NCI-H774 (cell line): Measurements from ENCODE around the gene ATAD3C.
"Not testable (repeated sequence)": the region's sequence is repeated elsewhere in the genome, so short reads cannot be mapped to it uniquely, and the experiment has no call there.

Experiments
- DNase-seq: peaks from one replicate; lab custom pipeline; 2025; lab: John Stamatoyannopoulos, UW

Gene ATAD3C

GRCh38 chr1:1508775-1509464 is 59.4 kb downstream of the ATAD3C start:
- not testable (repeated sequence) for DNase-seq

- not testable (repeated sequence) for DNase-seq
These were observed 60.0 kb downstream of the ATAD3C start for GRCh38 chr1:1509465-1509850.

- peak; percentile 57 for DNase-seq
These were observed 61.5 kb downstream of the ATAD3C start for GRCh38 chr1:1510912-1511532.

- peak; percentile 84 for DNase-seq
These were observed 62.2 kb downstream of the ATAD3C start, which contains the start of gene ATAD3A for GRCh38 chr1:1511533-1512285. ATAD3A (plus strand) TSS chr1:1512162; CDS start chr1:1512269, 107 bp downstream.

- DNase-seq: not testable (repeated sequence)
These were observed 62.9 kb downstream of the ATAD3C start for GRCh38 chr1:1512425-1512824.

GRCh38 chr1:1513675-1514074 is 64.2 kb downstream of the ATAD3C start:
- DNase-seq: not testable (repeated sequence)

- DNase-seq: not testable (repeated sequence)
These were observed 64.9 kb downstream of the ATAD3C start for GRCh38 chr1:1514376-1514775.

- DNase-seq: not testable (repeated sequence)
These were observed 67.4 kb downstream of the ATAD3C start for GRCh38 chr1:1516923-1517322.

- DNase-seq: no peak
These were observed 68.6 kb downstream of the ATAD3C start for GRCh38 chr1:1517973-1518620.

GRCh38 chr1:1518621-1519007 is 69.1 kb downstream of the ATAD3C start:
- DNase-seq: not testable (repeated sequence)
